IMR-90 (cell line): Measurements from ENCODE around the gene CD8B. TPM values are rescaled to one million over a fixed set of nuclear protein-coding genes. Genes with fewer than 3 reads are reported as not detected.

Source experiments
- ATAC-seq: fragments of 200-7000 bp; cut with Tn5 transposase; 2 replicates; pipeline ENCODE4 v1.9.1; 2020; ENCODE audit warnings: low read depth, mild to moderate bottlenecking, moderate library complexity
- BruUV-seq: library from RNA; stranded (reverse); fragments of 400-500 nt; replicated peaks from 2 replicates; lab custom pipeline; 2021; lab: Mats Ljungman, UMichigan
- CTCF ChIA-PET: fragments of 300-600 bp; formaldehyde crosslinking; extraction: SDS; loops from one replicate; lab custom pipeline; 2021; ENCODE audit warnings: antibody characterized with exemption; lab: Yijun Ruan, JAX
- POLR2A ChIA-PET: fragments of 300-600 bp; sonication (Branson Sonifier 250); formaldehyde crosslinking; loops from one replicate; lab custom pipeline; 2022; ENCODE audit warnings: antibody characterized with exemption; ENCODE audit not compliant: unreplicated experiment; lab: Charles Lee
- DNase-seq: peaks from one replicate; pipeline ENCODE4 v3.0.0; 2013
- H2AFZ ChIP-seq: replicated peaks from 2 replicates; pipeline ENCODE3; 2013; ENCODE audit warnings: low read length, mild to moderate bottlenecking; ENCODE audit not compliant: poor library complexity
- H2AK5ac ChIP-seq: 2 replicates; pipeline ENCODE4 v1.6.1; 2013; ENCODE audit warnings: low read depth, low read length, inconsistent platforms
- H2AK9ac ChIP-seq: replicated peaks from 2 replicates; pipeline ENCODE3; 2013; ENCODE audit warnings: mild to moderate bottlenecking, low read depth, low read length, moderate library complexity; ENCODE audit not compliant: poor library complexity
- H2BK120ac ChIP-seq: 2 replicates; pipeline ENCODE4 v1.6.1; 2013; ENCODE audit warnings: low read depth, low read length, inconsistent platforms
- H2BK15ac ChIP-seq: 3 replicates; pipeline ENCODE4 v1.6.1; 2013; ENCODE audit warnings: low read depth, low read length, inconsistent platforms
- H2BK20ac ChIP-seq: 2 replicates; pipeline ENCODE4 v1.6.1; 2013; ENCODE audit warnings: low read depth, mild to moderate bottlenecking, inconsistent platforms, low read length, moderate library complexity
- H2BK5ac ChIP-seq: 2 replicates; pipeline ENCODE4 v1.6.1; 2013; ENCODE audit warnings: mild to moderate bottlenecking, low read depth, low read length, inconsistent platforms; ENCODE audit not compliant: poor library complexity, severe bottlenecking
- H3K14ac ChIP-seq: replicated peaks from 2 replicates; pipeline ENCODE4 v1.6.1; 2013; ENCODE audit warnings: low read depth, low read length, inconsistent platforms
- H3K18ac ChIP-seq: 2 replicates; pipeline ENCODE4 v1.6.1; 2013; ENCODE audit warnings: low read depth, low read length, control low read depth
- H3K23ac ChIP-seq: 2 replicates; pipeline ENCODE4 v1.6.1; 2013; ENCODE audit warnings: low read depth, low read length, inconsistent platforms
- H3K27ac ChIP-seq: 2 replicates; pipeline ENCODE4 v1.5.1; 2013; ENCODE audit warnings: mild to moderate bottlenecking, control low read depth, low read length; ENCODE audit not compliant: insufficient read depth
- H3K27me3 ChIP-seq: 2 replicates; pipeline ENCODE4 v1.6.1; 2013; ENCODE audit warnings: low read length; ENCODE audit not compliant: control insufficient read depth, insufficient read depth
- H3K36me3 ChIP-seq: 2 replicates; pipeline ENCODE4 v1.6.1; 2013; ENCODE audit warnings: low read length, mixed read lengths; ENCODE audit not compliant: control insufficient read depth, insufficient read depth
- H3K4ac ChIP-seq: 2 replicates; pipeline ENCODE4 v1.6.1; 2013; ENCODE audit warnings: low read depth, low read length, inconsistent platforms
- H3K4me1 ChIP-seq: 2 replicates; pipeline ENCODE4 v1.6.1; 2013; ENCODE audit warnings: low read length, mixed read lengths; ENCODE audit not compliant: control insufficient read depth, insufficient read depth
- H3K4me2 ChIP-seq: 2 replicates; pipeline ENCODE4 v1.6.1; 2013; ENCODE audit warnings: low read depth, mild to moderate bottlenecking, control low read depth, low read length, moderate library complexity
- H3K4me3 ChIP-seq: 2 replicates; pipeline ENCODE4 v1.5.1; 2013; ENCODE audit warnings: low read depth, mild to moderate bottlenecking, control low read depth, low read length, moderate library complexity; ENCODE audit not compliant: insufficient read depth
- H3K56ac ChIP-seq: 2 replicates; pipeline ENCODE4 v1.6.1; 2013; ENCODE audit warnings: low read length, inconsistent platforms; ENCODE audit not compliant: insufficient read depth; ENCODE audit errors: extremely low read depth
- H3K79me1 ChIP-seq, 2 experiments: 2 replicates each; pipeline ENCODE4 v1.6.1; 2013; ENCODE audit warnings: low read length in 2 of 2, inconsistent platforms in 1 of 2, low read depth in 1 of 2
- H3K9ac ChIP-seq: 2 replicates; pipeline ENCODE4 v1.6.1; 2013; ENCODE audit warnings: low read depth, low read length, control low read depth
- H3K9me1 ChIP-seq: 2 replicates; pipeline ENCODE4 v1.6.1; 2013; ENCODE audit warnings: low read length, inconsistent platforms; ENCODE audit not compliant: insufficient read depth
- H3K9me3 ChIP-seq: 2 replicates; pipeline ENCODE4 v1.6.1; 2013; ENCODE audit warnings: low read length; ENCODE audit not compliant: control insufficient read depth, insufficient read depth
- H4K20me1 ChIP-seq: 2 replicates; pipeline ENCODE4 v1.6.1; 2013; ENCODE audit warnings: low read length, inconsistent platforms; ENCODE audit not compliant: insufficient read depth
- H4K5ac ChIP-seq: 2 replicates; pipeline ENCODE4 v1.6.1; 2013; ENCODE audit warnings: mild to moderate bottlenecking, low read depth, low read length, control low read depth
- H4K8ac ChIP-seq, 2 experiments: 2 replicates each; pipeline ENCODE4 v1.6.1; 2013; ENCODE audit warnings: low read depth in 2 of 2, low read length in 2 of 2, control low read depth in 1 of 2, inconsistent platforms in 1 of 2
- H4K91ac ChIP-seq: 2 replicates; pipeline ENCODE4 v1.6.1; 2013; ENCODE audit warnings: low read depth, low read length, inconsistent platforms; ENCODE audit not compliant: insufficient read depth
- BHLHE40 ChIP-seq: fragments of 150-350 bp; IDR thresholded peaks from 2 replicates; pipeline ENCODE4 v1.6.1; 2016; ENCODE audit warnings: mild to moderate bottlenecking, low read depth, low read length
- CEBPB ChIP-seq: IDR thresholded peaks from 2 replicates; pipeline ENCODE4 v1.6.1; 2012; ENCODE audit warnings: low read depth, low read length, improper control_type of control experiment
- CHD1 ChIP-seq: IDR thresholded peaks from 2 replicates; pipeline ENCODE4 v1.6.1; 2012; ENCODE audit warnings: low read depth, low read length, improper control_type of control experiment
- CTCF ChIP-seq: conservative IDR thresholded peaks from 2 replicates; pipeline ENCODE4 v1.5.1; 2012; ENCODE audit warnings: mild to moderate bottlenecking, low read depth, low read length, improper control_type of control experiment
- ELK1 ChIP-seq: fragments of 150-350 bp; IDR thresholded peaks from 2 replicates; pipeline ENCODE4 v1.6.1; 2016; ENCODE audit warnings: low read depth, mild to moderate bottlenecking, low read length, moderate library complexity, borderline replicate concordance
- FOS ChIP-seq: fragments of 150-350 bp; IDR thresholded peaks from 2 replicates; pipeline ENCODE4 v1.6.1; 2016; ENCODE audit warnings: low read depth, low read length
- MAFK ChIP-seq: IDR thresholded peaks from 2 replicates; pipeline ENCODE4 v1.6.1; 2012; ENCODE audit warnings: low read depth, low read length, improper control_type of control experiment
- MAZ ChIP-seq: IDR thresholded peaks from 2 replicates; pipeline ENCODE4 v1.6.1; 2012; ENCODE audit warnings: low read depth, mild to moderate bottlenecking, low read length, improper control_type of control experiment, moderate library complexity, borderline replicate concordance
- MXI1 ChIP-seq: IDR thresholded peaks from 2 replicates; pipeline ENCODE4 v1.6.1; 2012; ENCODE audit warnings: low read depth, mild to moderate bottlenecking, low read length, moderate library complexity, borderline replicate concordance
- NFE2L2 ChIP-seq: fragments of 150-350 bp; IDR thresholded peaks from 2 replicates; pipeline ENCODE4 v1.6.1; 2016; ENCODE audit warnings: low read depth, mild to moderate bottlenecking, low read length
- POLR2A ChIP-seq: IDR thresholded peaks from 2 replicates; pipeline ENCODE4 v1.6.1; 2012; ENCODE audit warnings: mild to moderate bottlenecking, low read depth, low read length
- RAD21 ChIP-seq: IDR thresholded peaks from 2 replicates; pipeline ENCODE4 v1.6.1; 2012; ENCODE audit warnings: low read length, improper control_type of control experiment
- RCOR1 ChIP-seq: IDR thresholded peaks from 2 replicates; pipeline ENCODE4 v1.6.1; 2012; ENCODE audit warnings: mild to moderate bottlenecking, low read length, improper control_type of control experiment; ENCODE audit not compliant: insufficient replicate concordance
- RFX5 ChIP-seq: IDR thresholded peaks from 2 replicates; pipeline ENCODE4 v1.8.0; 2012; ENCODE audit warnings: low read depth, mild to moderate bottlenecking, low read length, moderate library complexity
- SMC3 ChIP-seq: fragments of 150-350 bp; IDR thresholded peaks from 2 replicates; pipeline ENCODE4 v1.6.1; 2016; ENCODE audit warnings: low read depth, mild to moderate bottlenecking, antibody characterized with exemption, low read length, moderate library complexity
- USF2 ChIP-seq: fragments of 150-350 bp; IDR thresholded peaks from 2 replicates; pipeline ENCODE4 v1.6.1; 2017; ENCODE audit warnings: mild to moderate bottlenecking, antibody characterized with exemption, low read length, low read depth
- WGBS, 2 experiments: methylation state at CpG; one replicate each; pipeline versions ENCODE4 v1.1.5 to v1.1.7; 2013; ENCODE audit warnings: missing lambda C conversion rate in 2 of 2; ENCODE audit not compliant: insufficient read length in 1 of 2; ENCODE audit errors: extremely low coverage in 2 of 2; 5-methylcytosine and 5-hydroxymethylcytosine counted together
- dilution Hi-C: fragments of 300-500 bp; cut with HindIII; formaldehyde crosslinking; loops from one replicate; pipeline ENCODE4 v1.14.3; 2018; ENCODE audit warnings: low sequenced_read_pairs; ENCODE audit not compliant: unreplicated experiment
- in situ Hi-C: fragments of 300-500 bp; cut with MboI; formaldehyde crosslinking; loops from 3 replicates; pipeline ENCODE4 v1.14.3; 2019; ENCODE audit warnings: low sequenced_read_pairs, inconsistent platforms, mixed read lengths
- intact Hi-C: fragments of 100-400 bp; cut with micrococcal nuclease; formaldehyde crosslinking; loops from 2 replicates; pipeline ENCODE4 v1.10.0; 2022
- polyA plus RNA-seq, 3 experiments: library from polyadenylated mRNA; depleted of rRNA; stranded (reverse); fragments of >200 nt; gene quantifications; 2 replicates each; pipeline ENCODE4 v1.2.3, GENCODE V29; 2012; ENCODE audit warnings: low replicate concordance in 1 of 3
- total RNA-seq: library from RNA; depleted of rRNA; stranded (reverse); fragments of >200 nt; gene quantifications from 2 replicates; pipeline ENCODE4 v1.2.3, GENCODE V29; 2012

Gene CD8B
- total and polyA plus RNA-seq, 2 of the 4 experiments (the other 2 are of a cell fraction): not detected

GRCh38 chr2:86789687-86790133 lies 72.0 kb downstream of the CD8B start:
- no peak overlapping the region for H2AFZ ChIP-seq
- no peak overlapping the region for H2BK120ac ChIP-seq
- 0 out of 2 replicates have a peak, but pooled peaks cover 2% of the 10 kb centered on the region for H3K4me1 ChIP-seq
- no peak overlapping the region for H3K4me2 ChIP-seq
- H3K27ac ChIP-seq: no peak overlapping the region
- peaks cover 9% of the 10 kb centered on the region; the same call in 1 of the 2 replicates for H3K9me3 ChIP-seq
- H4K8ac ChIP-seq: no peak overlapping the region
- dilution Hi-C loops: no loop called here
- TF ChIP-seq CTCF (no peak), SMC3 (no peak), USF2 (no peak), MXI1 (no peak), FOS (no peak), NFE2L2 (no peak), ELK1 (no peak), MAFK (no peak), MAZ (no peak), RCOR1 (no peak), CHD1 (no peak), RAD21 (no peak), POLR2A (no peak), BHLHE40 (no peak), CEBPB (no peak), RFX5 (no peak)
- H2BK20ac ChIP-seq: no peak overlapping the region
- POLR2A ChIA-PET: no interaction called here
- DNase-seq: no peak
- no peak overlapping the region for H2AK5ac ChIP-seq
- H4K5ac ChIP-seq: no peak overlapping the region
- H2BK15ac ChIP-seq: no peak overlapping the region
- no peaks in the 10 kb centered on the region for H3K79me1 ChIP-seq
- BruUV-seq: no TSS peak
- ATAC-seq: no peak
- no peaks in the 10 kb centered on the region for H4K20me1 ChIP-seq
- no peaks in the 10 kb centered on the region for H3K36me3 ChIP-seq
- in situ Hi-C loops: no loop called here
- H3K18ac ChIP-seq: no peak overlapping the region
- CTCF ChIA-PET: no interaction called here
- no peak overlapping the region for H3K4me3 ChIP-seq
- no peak overlapping the region for H3K4ac ChIP-seq
- no peak overlapping the region for H3K56ac ChIP-seq
- intact Hi-C loops: no loop called here
- H3K23ac ChIP-seq: no peak overlapping the region
- no peak overlapping the region for H2AK9ac ChIP-seq
- H3K27me3 ChIP-seq: peaks cover 78% of the 10 kb centered on the region
- H4K91ac ChIP-seq: no peak overlapping the region
- H3K9ac ChIP-seq: no peak overlapping the region
- no peak overlapping the region for H2BK5ac ChIP-seq
- no peaks in the 10 kb centered on the region; the same call in 1 of the 2 replicates for H3K9me1 ChIP-seq
- H3K14ac ChIP-seq: no peak overlapping the region
- 4% methylated on average over 11 of the region's 40 CpGs; no CpG with 5 or more reads in 1 of the 2 experiments for WGBS, 2 experiments
